ENCODE data around the gene KLF2. TPM values are rescaled to one million over a fixed set of nuclear protein-coding genes. Genes with fewer than 3 reads are reported as not detected.
A peak's percentile ranks its signal among the peaks of the same experiment; 100 is the strongest.

KLF2 gene
- total RNA-seq, 1 donor from 2014 or later = 252 TPM

- Histone ChIP-seq H3K36me3 (no peaks in the 10 kb centered on the region), H3K4me1 (peaks cover 20% of the 10 kb centered on the region), H3K9me3 (no peaks in the 10 kb centered on the region), H3K27ac (no peak overlapping the region), H3K27me3 (no peaks in the 10 kb centered on the region), H3K4me3 (no peak overlapping the region)
- TF ChIP-seq POLR2A (IDR thresholded peaks at IDR 0.05) (no peak), POLR2AphosphoS5 (IDR thresholded peaks at IDR 0.05; ENCODE audit: insufficient read depth in 1 of 2, low read depth in 1 of 2) (no peak), CTCF (IDR thresholded peaks at IDR 0.05) (no peak)
- DNase-seq (ENCODE audit: extremely low spot score in 2 of 2) = no peak
- intact Hi-C loops (cut with DNase I) = no loop called here
These were observed 34.4 kb downstream of the KLF2 start for GRCh38 chr19:16359074-16359473.

GRCh38 chr19:16359964-16360363 is 35.3 kb downstream of the KLF2 start:
- no peak for DNase-seq (ENCODE audit: extremely low spot score in 2 of 2)
- intact Hi-C loops (cut with DNase I) = no loop called here
- Histone ChIP-seq H3K27ac (peak overlapping the region; percentile 59), H3K27me3 (no peaks in the 10 kb centered on the region), H3K9me3 (no peaks in the 10 kb centered on the region), H3K36me3 (no peaks in the 10 kb centered on the region), H3K4me1 (peaks cover 20% of the 10 kb centered on the region), H3K4me3 (no peak overlapping the region)
- TF ChIP-seq POLR2AphosphoS5 (IDR thresholded peaks at IDR 0.05; ENCODE audit: insufficient read depth in 1 of 2, low read depth in 1 of 2) = no peak
- no peak for TF ChIP-seq POLR2A (IDR thresholded peaks at IDR 0.05)
- no peak for TF ChIP-seq CTCF (IDR thresholded peaks at IDR 0.05)

GRCh38 chr19:16360738-16361137 is 36.1 kb downstream of the KLF2 start:
- Histone ChIP-seq H3K4me3 (no peak overlapping the region), H3K36me3 (no peaks in the 10 kb centered on the region), H3K9me3 (no peaks in the 10 kb centered on the region), H3K27ac (peak overlapping the region; percentile 59), H3K27me3 (no peaks in the 10 kb centered on the region), H3K4me1 (peaks cover 16% of the 10 kb centered on the region)
- TF ChIP-seq CTCF (IDR thresholded peaks at IDR 0.05) = no peak
- TF ChIP-seq POLR2AphosphoS5 (IDR thresholded peaks at IDR 0.05; ENCODE audit: insufficient read depth in 1 of 2, low read depth in 1 of 2) = no peak
- DNase-seq (ENCODE audit: extremely low spot score in 2 of 2) = no peak
- intact Hi-C loops (cut with DNase I) = no loop called here

- TF ChIP-seq CTCF (IDR thresholded peaks at IDR 0.05) = no peak
- TF ChIP-seq POLR2AphosphoS5 (IDR thresholded peaks at IDR 0.05; ENCODE audit: insufficient read depth in 1 of 2, low read depth in 1 of 2) = no peak
- TF ChIP-seq POLR2A (IDR thresholded peaks at IDR 0.05) = no peak
- H3K27ac ChIP-seq = peak overlapping the region; percentile 59
- intact Hi-C loops (cut with DNase I) = no loop called here
- no peaks in the 10 kb centered on the region for H3K9me3 ChIP-seq
- H3K4me1 ChIP-seq = peaks cover 15% of the 10 kb centered on the region
- no peaks in the 10 kb centered on the region for H3K27me3 ChIP-seq
- no peak overlapping the region for H3K4me3 ChIP-seq
- H3K36me3 ChIP-seq = no peaks in the 10 kb centered on the region
- no peak for DNase-seq (ENCODE audit: extremely low spot score in 2 of 2)
These were observed 36.6 kb downstream of the KLF2 start for GRCh38 chr19:16361254-16361653.

- H3K27me3 ChIP-seq = no peaks in the 10 kb centered on the region
- no peaks in the 10 kb centered on the region for H3K36me3 ChIP-seq
- TF ChIP-seq CTCF (IDR thresholded peaks at IDR 0.05) (no peak), POLR2A (IDR thresholded peaks at IDR 0.05) (no peak), POLR2AphosphoS5 (IDR thresholded peaks at IDR 0.05; ENCODE audit: insufficient read depth in 1 of 2, low read depth in 1 of 2) (no peak)
- peaks cover 15% of the 10 kb centered on the region for H3K4me1 ChIP-seq
- peak overlapping the region; percentile 59 for H3K27ac ChIP-seq
- no peaks in the 10 kb centered on the region for H3K9me3 ChIP-seq
- DNase-seq (ENCODE audit: extremely low spot score in 2 of 2) = no peak
- H3K4me3 ChIP-seq = no peak overlapping the region
- intact Hi-C loops (cut with DNase I) = no loop called here
These were observed 37.3 kb downstream of the KLF2 start for GRCh38 chr19:16361926-16362325.
